Right kidney (tissue), 1 donor: ENCODE measurements around the gene PAPLN.

Experiments used
- DNase-seq: peaks from one replicate; pipeline ENCODE4 v3.0.0-alpha.2; 2016

Gene PAPLN

GRCh38 chr14:73259837-73260236 is 22.5 kb downstream of the PAPLN start:
- DNase-seq: no peak

GRCh38 chr14:73260574-73260973 is 23.3 kb downstream of the PAPLN start:
- no peak for DNase-seq

- DNase-seq: no peak
Measured at GRCh38 chr14:73261075-73261474, 23.8 kb downstream of the PAPLN start.

GRCh38 chr14:73261520-73262426 is 24.5 kb downstream of the PAPLN start:
- DNase-seq: no peak

GRCh38 chr14:73262427-73263183 is 25.3 kb downstream of the PAPLN start:
- DNase-seq: no peak

GRCh38 chr14:73263606-73264005 is 26.3 kb downstream of the PAPLN start:
- no peak for DNase-seq

- DNase-seq: no peak
Measured at GRCh38 chr14:73264080-73264884, 27.0 kb downstream of the PAPLN start.

- no peak for DNase-seq
Measured at GRCh38 chr14:73264885-73265720, 27.8 kb downstream of the PAPLN start.

- DNase-seq: no peak
Measured at GRCh38 chr14:73265721-73266046, 28.4 kb downstream of the PAPLN start.

GRCh38 chr14:73266317-73266716 is 29.0 kb downstream of the PAPLN start:
- DNase-seq: no peak

- no peak for DNase-seq
Measured at GRCh38 chr14:73267474-73267873, 30.2 kb downstream of the PAPLN start.

- DNase-seq: peak; percentile 71
Measured at GRCh38 chr14:73269729-73270531, 32.6 kb downstream of the PAPLN start.

- no peak for DNase-seq
Measured at GRCh38 chr14:73272393-73272792, 35.1 kb downstream of the PAPLN start.

GRCh38 chr14:73273799-73274198 is 36.5 kb downstream of the PAPLN start:
- DNase-seq: no peak

GRCh38 chr14:73276836-73277235 is 39.5 kb downstream of the PAPLN start:
- DNase-seq: no peak

- no peak for DNase-seq
Measured at GRCh38 chr14:73277376-73277775, 40.1 kb downstream of the PAPLN start.

GRCh38 chr14:73280903-73281302 is 43.6 kb downstream of the PAPLN start:
- no peak for DNase-seq

- DNase-seq: no peak
Measured at GRCh38 chr14:73283608-73284379, 46.5 kb downstream of the PAPLN start.

GRCh38 chr14:73285979-73286378 is 48.7 kb downstream of the PAPLN start:
- no peak for DNase-seq

- no peak for DNase-seq
Measured at GRCh38 chr14:73286598-73286997, 49.3 kb downstream of the PAPLN start.
